ENCODE measurements around the gene ZNF658. TPM values are rescaled to one million over a fixed set of nuclear protein-coding genes. Genes with fewer than 3 reads are reported as not detected.
"Not testable (repeated sequence)": the region's sequence is repeated elsewhere in the genome, so short reads cannot be mapped to it uniquely, and the experiment has no call there.

Gene ZNF658
- total and polyA plus RNA-seq, 5 donors: 2.9 to 13.5 (median 12.0) TPM

GRCh38 chr9:66938322-66938721 lies 37.8 kb downstream of the ZNF658 start:
- intact Hi-C loops (cut with DNase I); H3K27me3 ChIP-seq (ENCODE audit: control insufficient read depth, insufficient read depth); H3K4me1 ChIP-seq (ENCODE audit: control insufficient read depth, insufficient read depth, low read length); H3K27ac ChIP-seq (ENCODE audit: low read length); H3K4me3 ChIP-seq (ENCODE audit: low read length); DNase-seq; H3K9me3 ChIP-seq (ENCODE audit: control insufficient read depth, low read length); ATAC-seq: not testable (repeated sequence)
- WGBS: 65% methylated on average over 4 of the region's 5 CpGs

- intact Hi-C loops (cut with DNase I); H3K9me3 ChIP-seq (ENCODE audit: control insufficient read depth, low read length); H3K27me3 ChIP-seq (ENCODE audit: control insufficient read depth, insufficient read depth); H3K4me1 ChIP-seq (ENCODE audit: control insufficient read depth, insufficient read depth, low read length); H3K27ac ChIP-seq (ENCODE audit: low read length); DNase-seq; H3K4me3 ChIP-seq (ENCODE audit: low read length): not testable (repeated sequence)
- ATAC-seq: peak; percentile 86 to 93
- 27% methylated on average over 1 of the region's 2 CpGs for WGBS
Measured at GRCh38 chr9:66939878-66940830, 39.6 kb downstream of the ZNF658 start.

- H3K4me1 ChIP-seq (ENCODE audit: control insufficient read depth, insufficient read depth, low read length); DNase-seq; H3K9me3 ChIP-seq (ENCODE audit: control insufficient read depth, low read length); H3K27ac ChIP-seq (ENCODE audit: low read length); intact Hi-C loops (cut with DNase I); H3K4me3 ChIP-seq (ENCODE audit: low read length); H3K27me3 ChIP-seq (ENCODE audit: control insufficient read depth, insufficient read depth): not testable (repeated sequence)
- 37% methylated on average over 5 of the region's 5 CpGs for WGBS
- ATAC-seq: peak in 1 of 2 donors; percentile 39
Measured at GRCh38 chr9:66942400-66943155, 42.1 kb downstream of the ZNF658 start.

GRCh38 chr9:66952576-66952975 lies 52.1 kb downstream of the ZNF658 start:
- H3K27ac ChIP-seq (ENCODE audit: low read length); H3K4me1 ChIP-seq (ENCODE audit: control insufficient read depth, insufficient read depth, low read length); H3K9me3 ChIP-seq (ENCODE audit: control insufficient read depth, low read length); H3K4me3 ChIP-seq (ENCODE audit: low read length); H3K27me3 ChIP-seq (ENCODE audit: control insufficient read depth, insufficient read depth); DNase-seq; intact Hi-C loops (cut with DNase I); ATAC-seq: not testable (repeated sequence)
- 85% methylated on average over 11 of the region's 11 CpGs for WGBS

Other genes starting within 250 kb of the ZNF658 start
- not detected for gene SPATA31A3, start 91.8 kb downstream of the ZNF658 start, total RNA-seq
- not detected for gene SPATA31A3, start 91.8 kb downstream of the ZNF658 start, polyA plus RNA-seq